Panc1 (cell line): ENCODE data around the gene PAQR7. TPM values are rescaled to one million over a fixed set of nuclear protein-coding genes. Genes with fewer than 3 reads are reported as not detected.
"Not testable (repeated sequence)": the region's sequence is repeated elsewhere in the genome, so short reads cannot be mapped to it uniquely, and the experiment has no call there.

Experiments
- ATAC-seq: fragments of 200-7000 bp; cut with Tn5 transposase; 2 replicates; pipeline ENCODE4 v1.9.1; 2020; ENCODE audit warnings: mild to moderate bottlenecking, moderate library complexity
- BruUV-seq: library from RNA; stranded (reverse); fragments of 400-500 nt; replicated peaks from 2 replicates; lab custom pipeline; 2021; lab: Mats Ljungman, UMichigan
- CTCF ChIA-PET: fragments of 300-600 bp; sonication (Branson Sonifier 250); formaldehyde crosslinking; loops from one replicate; lab custom pipeline; 2022; ENCODE audit warnings: antibody characterized with exemption; lab: Charles Lee
- POLR2A ChIA-PET: fragments of 300-600 bp; sonication (Branson Sonifier 250); formaldehyde crosslinking; loops from one replicate; lab custom pipeline; 2022; ENCODE audit warnings: antibody characterized with exemption; lab: Charles Lee
- DNase-seq: peaks from one replicate; pipeline ENCODE4 v3.0.0-alpha.2; 2010; ENCODE audit warnings: low read depth, low spot score
- H3K27ac ChIP-seq: 2 replicates; pipeline ENCODE4 v1.5.1; 2011; ENCODE audit warnings: mild to moderate bottlenecking, low read length, inconsistent platforms
- H3K27me3 ChIP-seq: fragments of 200-500 bp; sonication (Bioruptor generic); 2 replicates; pipeline ENCODE4 v1.6.0; 2014; ENCODE audit warnings: low read length, inconsistent platforms; ENCODE audit not compliant: control insufficient read depth, insufficient read depth
- H3K36me3 ChIP-seq: fragments of 200-500 bp; sonication (Bioruptor generic); 2 replicates; pipeline ENCODE4 v1.5.1; 2014; ENCODE audit warnings: inconsistent platforms, mild to moderate bottlenecking, low read length, moderate library complexity; ENCODE audit not compliant: control insufficient read depth, insufficient read depth
- H3K4me1 ChIP-seq: 2 replicates; pipeline ENCODE4 v1.5.1; 2011; ENCODE audit warnings: inconsistent platforms, mild to moderate bottlenecking, low read length, moderate library complexity; ENCODE audit not compliant: control insufficient read depth, insufficient read depth
- H3K4me3 ChIP-seq, 2 experiments: 2 replicates each; pipeline ENCODE4 v1.5.1; 2011 to 2012; ENCODE audit warnings: low read depth in 2 of 2, low read length in 2 of 2, mild to moderate bottlenecking in 2 of 2, inconsistent platforms in 1 of 2, moderate library complexity in 1 of 2
- H3K9me3 ChIP-seq: fragments of 200-500 bp; sonication (Bioruptor generic); 2 replicates; pipeline ENCODE4 v1.5.1; 2014; ENCODE audit warnings: low read depth, mild to moderate bottlenecking, inconsistent platforms, low read length, moderate library complexity; ENCODE audit not compliant: control insufficient read depth, insufficient read depth
- POLR2AphosphoS5 ChIP-seq: IDR thresholded peaks from 2 replicates; pipeline ENCODE4 v1.6.1; 2012; ENCODE audit warnings: mild to moderate bottlenecking, low read depth, low read length, moderate library complexity
- SIN3A ChIP-seq: IDR thresholded peaks from 2 replicates; pipeline ENCODE4 v1.6.1; 2012; ENCODE audit warnings: low read depth, mild to moderate bottlenecking, low read length, moderate library complexity, borderline replicate concordance; ENCODE audit not compliant: insufficient read depth
- TCF7L2 ChIP-seq: IDR thresholded peaks from 2 replicates; pipeline ENCODE4 v1.6.1; 2011; ENCODE audit warnings: mild to moderate bottlenecking, low read depth, low read length, inconsistent platforms
- in situ Hi-C: cut with HindIII; loops from 2 replicates; pipeline ENCODE4 v1.10.0; 2016; ENCODE audit warnings: low sequenced_read_pairs, low pct_unique_long_range_greater_than_20kb
- intact Hi-C: fragments of 100-400 bp; cut with micrococcal nuclease; formaldehyde crosslinking; loops from one replicate; pipeline ENCODE4 v1.10.0; 2022; ENCODE audit not compliant: unreplicated experiment
- total RNA-seq: library from RNA; stranded (reverse); gene quantifications from one replicate; pipeline ENCODE4 v1.2.1, GENCODE V29; 2021; ENCODE audit not compliant: unreplicated experiment
- TF ChIP-seq, protein P1 (sequence below), 2 experiments: IDR thresholded peaks; 2 replicates each; pipeline ENCODE4 v1.6.1; 2011 to 2012; ENCODE audit warnings: low read depth in 2 of 2, control low read depth in 1 of 2, low read length in 1 of 2, mild to moderate bottlenecking in 1 of 2, moderate library complexity in 1 of 2; ENCODE audit not compliant: insufficient read depth in 1 of 2
- TF ChIP-seq, protein P2 (sequence below): fragments of 450-650 bp; IDR thresholded peaks from 2 replicates; pipeline ENCODE4 v1.5.1; 2017; ENCODE audit warnings: mild to moderate bottlenecking

PAQR7 gene
- total RNA-seq, 1 experiment from 2014 or later = 30.9 TPM

GRCh38 chr1:25843483-25843882 is 32.0 kb downstream of the PAQR7 start:
- in situ Hi-C loops (no loop called here), intact Hi-C loops (no loop called here)
- no peak overlapping the region for H3K27ac ChIP-seq
- H3K9me3 ChIP-seq = no peaks in the 10 kb centered on the region
- DNase-seq (no peak), ATAC-seq (no peak)
- H3K36me3 ChIP-seq = no peaks in the 10 kb centered on the region
- TF ChIP-seq TCF7L2 (no peak), POLR2AphosphoS5 (no peak), SIN3A (no peak)
- TF ChIP-seq, protein P1, sequence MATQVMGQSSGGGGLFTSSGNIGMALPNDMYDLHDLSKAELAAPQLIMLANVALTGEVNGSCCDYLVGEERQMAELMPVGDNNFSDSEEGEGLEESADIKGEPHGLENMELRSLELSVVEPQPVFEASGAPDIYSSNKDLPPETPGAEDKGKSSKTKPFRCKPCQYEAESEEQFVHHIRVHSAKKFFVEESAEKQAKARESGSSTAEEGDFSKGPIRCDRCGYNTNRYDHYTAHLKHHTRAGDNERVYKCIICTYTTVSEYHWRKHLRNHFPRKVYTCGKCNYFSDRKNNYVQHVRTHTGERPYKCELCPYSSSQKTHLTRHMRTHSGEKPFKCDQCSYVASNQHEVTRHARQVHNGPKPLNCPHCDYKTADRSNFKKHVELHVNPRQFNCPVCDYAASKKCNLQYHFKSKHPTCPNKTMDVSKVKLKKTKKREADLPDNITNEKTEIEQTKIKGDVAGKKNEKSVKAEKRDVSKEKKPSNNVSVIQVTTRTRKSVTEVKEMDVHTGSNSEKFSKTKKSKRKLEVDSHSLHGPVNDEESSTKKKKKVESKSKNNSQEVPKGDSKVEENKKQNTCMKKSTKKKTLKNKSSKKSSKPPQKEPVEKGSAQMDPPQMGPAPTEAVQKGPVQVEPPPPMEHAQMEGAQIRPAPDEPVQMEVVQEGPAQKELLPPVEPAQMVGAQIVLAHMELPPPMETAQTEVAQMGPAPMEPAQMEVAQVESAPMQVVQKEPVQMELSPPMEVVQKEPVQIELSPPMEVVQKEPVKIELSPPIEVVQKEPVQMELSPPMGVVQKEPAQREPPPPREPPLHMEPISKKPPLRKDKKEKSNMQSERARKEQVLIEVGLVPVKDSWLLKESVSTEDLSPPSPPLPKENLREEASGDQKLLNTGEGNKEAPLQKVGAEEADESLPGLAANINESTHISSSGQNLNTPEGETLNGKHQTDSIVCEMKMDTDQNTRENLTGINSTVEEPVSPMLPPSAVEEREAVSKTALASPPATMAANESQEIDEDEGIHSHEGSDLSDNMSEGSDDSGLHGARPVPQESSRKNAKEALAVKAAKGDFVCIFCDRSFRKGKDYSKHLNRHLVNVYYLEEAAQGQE (IDR thresholded peaks at IDR 0.05; ENCODE audit: insufficient read depth in 1 of 2, low read depth in 2 of 2, low read length in 1 of 2) = no peak
- TF ChIP-seq, protein P2, sequence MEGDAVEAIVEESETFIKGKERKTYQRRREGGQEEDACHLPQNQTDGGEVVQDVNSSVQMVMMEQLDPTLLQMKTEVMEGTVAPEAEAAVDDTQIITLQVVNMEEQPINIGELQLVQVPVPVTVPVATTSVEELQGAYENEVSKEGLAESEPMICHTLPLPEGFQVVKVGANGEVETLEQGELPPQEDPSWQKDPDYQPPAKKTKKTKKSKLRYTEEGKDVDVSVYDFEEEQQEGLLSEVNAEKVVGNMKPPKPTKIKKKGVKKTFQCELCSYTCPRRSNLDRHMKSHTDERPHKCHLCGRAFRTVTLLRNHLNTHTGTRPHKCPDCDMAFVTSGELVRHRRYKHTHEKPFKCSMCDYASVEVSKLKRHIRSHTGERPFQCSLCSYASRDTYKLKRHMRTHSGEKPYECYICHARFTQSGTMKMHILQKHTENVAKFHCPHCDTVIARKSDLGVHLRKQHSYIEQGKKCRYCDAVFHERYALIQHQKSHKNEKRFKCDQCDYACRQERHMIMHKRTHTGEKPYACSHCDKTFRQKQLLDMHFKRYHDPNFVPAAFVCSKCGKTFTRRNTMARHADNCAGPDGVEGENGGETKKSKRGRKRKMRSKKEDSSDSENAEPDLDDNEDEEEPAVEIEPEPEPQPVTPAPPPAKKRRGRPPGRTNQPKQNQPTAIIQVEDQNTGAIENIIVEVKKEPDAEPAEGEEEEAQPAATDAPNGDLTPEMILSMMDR = no peak
- BruUV-seq = no TSS peak
- CTCF ChIA-PET = no interaction called here
- no peak overlapping the region for H3K4me3 ChIP-seq
- H3K4me1 ChIP-seq = no peaks in the 10 kb centered on the region
- H3K27me3 ChIP-seq = no peaks in the 10 kb centered on the region
- POLR2A ChIA-PET = no interaction called here

DNA sequence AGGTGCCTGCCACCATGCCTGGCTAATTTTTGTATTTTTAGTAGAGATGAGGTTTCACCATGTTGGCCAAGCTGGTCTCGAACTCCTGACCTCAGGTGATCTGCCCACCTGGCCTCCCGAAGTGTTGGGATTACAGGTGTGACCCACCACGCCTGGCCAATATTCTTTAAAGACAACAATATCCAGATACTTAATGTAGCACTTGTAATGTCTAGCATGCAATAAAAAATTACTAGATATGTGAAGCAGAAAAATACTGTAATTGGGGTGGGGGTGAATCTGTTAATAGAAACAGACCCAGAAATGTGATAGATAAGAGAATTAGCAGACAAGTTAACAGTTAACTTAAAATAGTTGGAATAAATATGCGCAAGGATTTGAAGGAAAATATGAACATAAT is 35.7 kb downstream of the PAQR7 start:
- DNase-seq, H3K36me3 ChIP-seq, in situ Hi-C loops, CTCF ChIA-PET, POLR2A ChIA-PET, H3K27me3 ChIP-seq, H3K9me3 ChIP-seq, BruUV-seq, H3K27ac ChIP-seq, H3K4me1 ChIP-seq, H3K4me3 ChIP-seq, ATAC-seq: not testable (repeated sequence)
- intact Hi-C loops = loop anchor here (10.0 kb wide), 1 partner anchor 155 kb away; the partner anchor contains the start of gene PAFAH2

DNA sequence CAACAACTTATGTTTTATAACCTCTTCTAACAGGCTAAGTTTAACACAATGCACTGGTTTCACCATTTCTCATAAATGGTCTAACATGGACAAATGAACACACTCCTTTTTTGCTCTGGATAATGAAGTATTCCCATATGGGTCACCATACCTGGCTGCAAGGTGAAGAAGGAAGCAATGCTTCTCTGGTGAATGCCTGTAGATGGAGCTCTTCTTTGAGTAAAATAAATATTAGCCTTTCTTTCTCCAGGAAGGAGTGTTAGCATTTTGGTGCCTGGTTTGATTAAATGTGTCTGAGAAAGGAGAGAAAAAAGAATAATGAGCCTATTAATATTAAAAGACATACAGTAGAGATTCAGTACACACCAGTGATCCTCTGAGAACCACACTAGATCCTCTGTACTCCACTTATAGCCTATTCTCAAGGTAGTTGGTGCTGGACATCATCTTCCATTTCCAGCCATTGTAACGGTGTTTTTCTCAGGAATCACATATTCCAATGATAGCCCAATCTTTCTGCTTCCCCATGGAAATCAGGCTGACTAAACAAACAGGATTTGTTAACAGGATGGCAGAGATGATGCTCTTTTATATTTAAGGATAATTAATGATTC is 38.1 kb downstream of the PAQR7 start:
- CTCF ChIA-PET = no interaction called here
- TF ChIP-seq TCF7L2 (no peak), SIN3A (no peak), POLR2AphosphoS5 (no peak)
- TF ChIP-seq, protein P2 = peak; percentile 63; the same call in 1 of the 2 replicates
- TF ChIP-seq, protein P1 (IDR thresholded peaks at IDR 0.05; ENCODE audit: insufficient read depth in 1 of 2, low read depth in 2 of 2, low read length in 1 of 2) = no peak
- H3K9me3 ChIP-seq = no peaks in the 10 kb centered on the region
- BruUV-seq = no TSS peak
- DNase-seq (no peak), ATAC-seq (no peak)
- H3K4me3 ChIP-seq = no peak overlapping the region
- POLR2A ChIA-PET = no interaction called here
- peaks cover 16% of the 10 kb centered on the region for H3K36me3 ChIP-seq
- peaks cover 5% of the 10 kb centered on the region; the same call in 1 of the 2 replicates for H3K4me1 ChIP-seq
- H3K27me3 ChIP-seq = no peaks in the 10 kb centered on the region
- in situ Hi-C loops = no loop called here
- intact Hi-C loops = loop anchor here (10.0 kb wide), 1 partner anchor 157 kb away; the partner anchor contains the start of gene PAFAH2
- no peak overlapping the region for H3K27ac ChIP-seq
